Panc1 (cell line): Measurements from ENCODE around the gene PMPCA. TPM values are rescaled to one million over a fixed set of nuclear protein-coding genes. Genes with fewer than 3 reads are reported as not detected.
A peak's percentile ranks its signal among the peaks of the same experiment; 100 is the strongest.

Experiments
- ATAC-seq: fragments of 200-7000 bp; cut with Tn5 transposase; 2 replicates; pipeline ENCODE4 v1.9.1; 2020; ENCODE audit warnings: mild to moderate bottlenecking, moderate library complexity
- BruUV-seq: library from RNA; stranded (reverse); fragments of 400-500 nt; replicated peaks from 2 replicates; lab custom pipeline; 2021; lab: Mats Ljungman, UMichigan
- CTCF ChIA-PET: fragments of 300-600 bp; sonication (Branson Sonifier 250); formaldehyde crosslinking; loops from one replicate; lab custom pipeline; 2022; ENCODE audit warnings: antibody characterized with exemption; lab: Charles Lee
- POLR2A ChIA-PET: fragments of 300-600 bp; sonication (Branson Sonifier 250); formaldehyde crosslinking; loops from one replicate; lab custom pipeline; 2022; ENCODE audit warnings: antibody characterized with exemption; lab: Charles Lee
- DNase-seq: peaks from one replicate; pipeline ENCODE4 v3.0.0-alpha.2; 2010; ENCODE audit warnings: low read depth, low spot score
- H3K27ac ChIP-seq: 2 replicates; pipeline ENCODE4 v1.5.1; 2011; ENCODE audit warnings: mild to moderate bottlenecking, low read length, inconsistent platforms
- H3K27me3 ChIP-seq: fragments of 200-500 bp; sonication (Bioruptor generic); 2 replicates; pipeline ENCODE4 v1.6.0; 2014; ENCODE audit warnings: low read length, inconsistent platforms; ENCODE audit not compliant: control insufficient read depth, insufficient read depth
- H3K36me3 ChIP-seq: fragments of 200-500 bp; sonication (Bioruptor generic); 2 replicates; pipeline ENCODE4 v1.5.1; 2014; ENCODE audit warnings: inconsistent platforms, mild to moderate bottlenecking, low read length, moderate library complexity; ENCODE audit not compliant: control insufficient read depth, insufficient read depth
- H3K4me1 ChIP-seq: 2 replicates; pipeline ENCODE4 v1.5.1; 2011; ENCODE audit warnings: inconsistent platforms, mild to moderate bottlenecking, low read length, moderate library complexity; ENCODE audit not compliant: control insufficient read depth, insufficient read depth
- H3K4me3 ChIP-seq, 2 experiments: 2 replicates each; pipeline ENCODE4 v1.5.1; 2011 to 2012; ENCODE audit warnings: low read depth in 2 of 2, low read length in 2 of 2, mild to moderate bottlenecking in 2 of 2, inconsistent platforms in 1 of 2, moderate library complexity in 1 of 2
- H3K9me3 ChIP-seq: fragments of 200-500 bp; sonication (Bioruptor generic); 2 replicates; pipeline ENCODE4 v1.5.1; 2014; ENCODE audit warnings: low read depth, mild to moderate bottlenecking, inconsistent platforms, low read length, moderate library complexity; ENCODE audit not compliant: control insufficient read depth, insufficient read depth
- CTCF ChIP-seq: fragments of 450-650 bp; IDR thresholded peaks from 2 replicates; pipeline ENCODE4 v1.5.1; 2017; ENCODE audit warnings: mild to moderate bottlenecking
- POLR2AphosphoS5 ChIP-seq: IDR thresholded peaks from 2 replicates; pipeline ENCODE4 v1.6.1; 2012; ENCODE audit warnings: mild to moderate bottlenecking, low read depth, low read length, moderate library complexity
- SIN3A ChIP-seq: IDR thresholded peaks from 2 replicates; pipeline ENCODE4 v1.6.1; 2012; ENCODE audit warnings: low read depth, mild to moderate bottlenecking, low read length, moderate library complexity, borderline replicate concordance; ENCODE audit not compliant: insufficient read depth
- TCF7L2 ChIP-seq: IDR thresholded peaks from 2 replicates; pipeline ENCODE4 v1.6.1; 2011; ENCODE audit warnings: mild to moderate bottlenecking, low read depth, low read length, inconsistent platforms
- in situ Hi-C: cut with HindIII; loops from 2 replicates; pipeline ENCODE4 v1.10.0; 2016; ENCODE audit warnings: low sequenced_read_pairs, low pct_unique_long_range_greater_than_20kb
- intact Hi-C: fragments of 100-400 bp; cut with micrococcal nuclease; formaldehyde crosslinking; loops from one replicate; pipeline ENCODE4 v1.10.0; 2022; ENCODE audit not compliant: unreplicated experiment
- total RNA-seq: library from RNA; stranded (reverse); gene quantifications from one replicate; pipeline ENCODE4 v1.2.1, GENCODE V29; 2021; ENCODE audit not compliant: unreplicated experiment
- TF ChIP-seq, protein P1 (sequence below), 2 experiments: IDR thresholded peaks; 2 replicates each; pipeline ENCODE4 v1.6.1; 2011 to 2012; ENCODE audit warnings: low read depth in 2 of 2, control low read depth in 1 of 2, low read length in 1 of 2, mild to moderate bottlenecking in 1 of 2, moderate library complexity in 1 of 2; ENCODE audit not compliant: insufficient read depth in 1 of 2

PMPCA gene
- total RNA-seq, 1 experiment from 2014 or later, result 60.9 TPM

GRCh38 chr9:136401173-136401922, 9.1 kb upstream of the PMPCA start:
- no peaks in the 10 kb centered on the region for H3K27me3 ChIP-seq
- DNase-seq, result no peak
- CTCF ChIA-PET, result interaction anchor here (0.6 to 0.7 kb wide), 2 partner anchors 56 to 62 kb away, joined by 3 read pairs; no protein-coding TSS in a partner anchor
- no peak overlapping the region for H3K4me3 ChIP-seq
- no TSS peak for BruUV-seq
- intact Hi-C loops (no loop called here), in situ Hi-C loops (no loop called here)
- no peak overlapping the region for H3K27ac ChIP-seq
- peaks cover 2% of the 10 kb centered on the region for H3K36me3 ChIP-seq
- H3K4me1 ChIP-seq, result peaks cover 9% of the 10 kb centered on the region; the same call in 1 of the 2 replicates
- H3K9me3 ChIP-seq, result no peaks in the 10 kb centered on the region
- POLR2A ChIA-PET, result no interaction called here
- TF ChIP-seq POLR2AphosphoS5 (peak; percentile 38; the same call in 1 of the 2 replicates), CTCF (no peak)
- no peak for ATAC-seq

- no peak overlapping the region for H3K27ac ChIP-seq
- CTCF ChIA-PET, result no interaction called here
- no peak overlapping the region for H3K4me3 ChIP-seq
- TSS peak; percentile 53 for BruUV-seq
- H3K36me3 ChIP-seq, result peaks cover 2% of the 10 kb centered on the region
- H3K27me3 ChIP-seq, result no peaks in the 10 kb centered on the region
- no peak for ATAC-seq
- no peak for DNase-seq
- peaks cover 9% of the 10 kb centered on the region; the same call in 1 of the 2 replicates for H3K4me1 ChIP-seq
- H3K9me3 ChIP-seq, result no peaks in the 10 kb centered on the region
- intact Hi-C loops, result no loop called here
- TF ChIP-seq, protein P1, sequence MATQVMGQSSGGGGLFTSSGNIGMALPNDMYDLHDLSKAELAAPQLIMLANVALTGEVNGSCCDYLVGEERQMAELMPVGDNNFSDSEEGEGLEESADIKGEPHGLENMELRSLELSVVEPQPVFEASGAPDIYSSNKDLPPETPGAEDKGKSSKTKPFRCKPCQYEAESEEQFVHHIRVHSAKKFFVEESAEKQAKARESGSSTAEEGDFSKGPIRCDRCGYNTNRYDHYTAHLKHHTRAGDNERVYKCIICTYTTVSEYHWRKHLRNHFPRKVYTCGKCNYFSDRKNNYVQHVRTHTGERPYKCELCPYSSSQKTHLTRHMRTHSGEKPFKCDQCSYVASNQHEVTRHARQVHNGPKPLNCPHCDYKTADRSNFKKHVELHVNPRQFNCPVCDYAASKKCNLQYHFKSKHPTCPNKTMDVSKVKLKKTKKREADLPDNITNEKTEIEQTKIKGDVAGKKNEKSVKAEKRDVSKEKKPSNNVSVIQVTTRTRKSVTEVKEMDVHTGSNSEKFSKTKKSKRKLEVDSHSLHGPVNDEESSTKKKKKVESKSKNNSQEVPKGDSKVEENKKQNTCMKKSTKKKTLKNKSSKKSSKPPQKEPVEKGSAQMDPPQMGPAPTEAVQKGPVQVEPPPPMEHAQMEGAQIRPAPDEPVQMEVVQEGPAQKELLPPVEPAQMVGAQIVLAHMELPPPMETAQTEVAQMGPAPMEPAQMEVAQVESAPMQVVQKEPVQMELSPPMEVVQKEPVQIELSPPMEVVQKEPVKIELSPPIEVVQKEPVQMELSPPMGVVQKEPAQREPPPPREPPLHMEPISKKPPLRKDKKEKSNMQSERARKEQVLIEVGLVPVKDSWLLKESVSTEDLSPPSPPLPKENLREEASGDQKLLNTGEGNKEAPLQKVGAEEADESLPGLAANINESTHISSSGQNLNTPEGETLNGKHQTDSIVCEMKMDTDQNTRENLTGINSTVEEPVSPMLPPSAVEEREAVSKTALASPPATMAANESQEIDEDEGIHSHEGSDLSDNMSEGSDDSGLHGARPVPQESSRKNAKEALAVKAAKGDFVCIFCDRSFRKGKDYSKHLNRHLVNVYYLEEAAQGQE (IDR thresholded peaks at IDR 0.05; ENCODE audit: insufficient read depth in 1 of 2, low read depth in 2 of 2, low read length in 1 of 2), result no peak
- TF ChIP-seq SIN3A, result no peak
- TF ChIP-seq TCF7L2, result no peak
- no peak for TF ChIP-seq POLR2AphosphoS5
- TF ChIP-seq CTCF, result no peak
- in situ Hi-C loops, result no loop called here
- POLR2A ChIA-PET, result no interaction called here
Measured at GRCh38 chr9:136402067-136402466, 8.4 kb upstream of the PMPCA start.
